Measurements from ENCODE around the gene SMIM22. TPM values are rescaled to one million over a fixed set of nuclear protein-coding genes. Genes with fewer than 3 reads are reported as not detected.

Gene SMIM22
- total RNA-seq, 1 donor from 2014 or later = not detected

- DNase-seq (ENCODE audit: low read depth in 2 of 2) = no peak
Observed at GRCh38 chr16:4795828-4796572, 831 bp downstream of the SMIM22 start.

- no peak for DNase-seq (ENCODE audit: low read depth in 2 of 2)
Observed at GRCh38 chr16:4796982-4797804, 2.0 kb downstream of the SMIM22 start.

- DNase-seq (ENCODE audit: low read depth in 2 of 2) = no peak
Observed at GRCh38 chr16:4797805-4798252, 2.7 kb downstream of the SMIM22 start.

GRCh38 chr16:4798456-4798855 lies 3.3 kb downstream of the SMIM22 start:
- no peak for DNase-seq (ENCODE audit: low read depth in 2 of 2)

GRCh38 chr16:4799171-4799855 lies 4.1 kb downstream of the SMIM22 start:
- no peak for DNase-seq (ENCODE audit: low read depth in 2 of 2)

GRCh38 chr16:4800290-4801041 lies 5.3 kb downstream of the SMIM22 start:
- DNase-seq (ENCODE audit: low read depth in 2 of 2) = peak; percentile 20 to 40

GRCh38 chr16:4801051-4801961 lies 6.1 kb downstream of the SMIM22 start:
- no peak for DNase-seq (ENCODE audit: low read depth in 2 of 2)

- DNase-seq (ENCODE audit: low read depth in 2 of 2) = peak in 1 of 2 donors; percentile 57
Observed at GRCh38 chr16:4801962-4802658, 6.9 kb downstream of the SMIM22 start, which contains the start of gene ROGDI. Gene ROGDI, minus strand, starts transcription at chr16:4802633. Its CDS starts 62 bp downstream, at chr16:4802571.

- peak; percentile 64 to 89 for DNase-seq (ENCODE audit: low read depth in 2 of 2)
Observed at GRCh38 chr16:4802659-4803287, 7.6 kb downstream of the SMIM22 start.

- no peak for DNase-seq (ENCODE audit: low read depth in 2 of 2)
Observed at GRCh38 chr16:4803401-4803844, 8.3 kb downstream of the SMIM22 start.

- no peak for DNase-seq (ENCODE audit: low read depth in 2 of 2)
Observed at GRCh38 chr16:4803898-4804762, 9.0 kb downstream of the SMIM22 start.

GRCh38 chr16:4805231-4805630 lies 10.1 kb downstream of the SMIM22 start:
- no peak for DNase-seq (ENCODE audit: low read depth in 2 of 2)

GRCh38 chr16:4806280-4806679 lies 11.1 kb downstream of the SMIM22 start:
- no peak for DNase-seq (ENCODE audit: low read depth in 2 of 2)

GRCh38 chr16:4811242-4811641 lies 16.1 kb downstream of the SMIM22 start:
- no peak for DNase-seq (ENCODE audit: low read depth in 2 of 2)

GRCh38 chr16:4811773-4812172 lies 16.6 kb downstream of the SMIM22 start:
- no peak for DNase-seq (ENCODE audit: low read depth in 2 of 2)

- no peak for DNase-seq (ENCODE audit: low read depth in 2 of 2)
Observed at GRCh38 chr16:4813251-4814003, 18.3 kb downstream of the SMIM22 start.

GRCh38 chr16:4814046-4814445 lies 18.9 kb downstream of the SMIM22 start:
- no peak for DNase-seq (ENCODE audit: low read depth in 2 of 2)

All from dermis microvascular lymphatic vessel endothelial cell (primary cell).